NCI-H2107 treated with DMSO at 0.1 percent for 48 hours (cell line): ENCODE measurements around the gene VSTM2B.

ENCODE experiments used
- DNase-seq: peaks from one replicate; lab custom pipeline; 2025; ENCODE audit not compliant: unreplicated experiment; lab: John Stamatoyannopoulos, UW

Gene VSTM2B

GRCh38 chr19:29515233-29515619, 10.6 kb upstream of the VSTM2B start:
- no peak for DNase-seq

- no peak for DNase-seq
These were observed 10.0 kb upstream of the VSTM2B start for GRCh38 chr19:29515706-29516357.

GRCh38 chr19:29516358-29516725, 9.5 kb upstream of the VSTM2B start:
- DNase-seq = no peak

DNA sequence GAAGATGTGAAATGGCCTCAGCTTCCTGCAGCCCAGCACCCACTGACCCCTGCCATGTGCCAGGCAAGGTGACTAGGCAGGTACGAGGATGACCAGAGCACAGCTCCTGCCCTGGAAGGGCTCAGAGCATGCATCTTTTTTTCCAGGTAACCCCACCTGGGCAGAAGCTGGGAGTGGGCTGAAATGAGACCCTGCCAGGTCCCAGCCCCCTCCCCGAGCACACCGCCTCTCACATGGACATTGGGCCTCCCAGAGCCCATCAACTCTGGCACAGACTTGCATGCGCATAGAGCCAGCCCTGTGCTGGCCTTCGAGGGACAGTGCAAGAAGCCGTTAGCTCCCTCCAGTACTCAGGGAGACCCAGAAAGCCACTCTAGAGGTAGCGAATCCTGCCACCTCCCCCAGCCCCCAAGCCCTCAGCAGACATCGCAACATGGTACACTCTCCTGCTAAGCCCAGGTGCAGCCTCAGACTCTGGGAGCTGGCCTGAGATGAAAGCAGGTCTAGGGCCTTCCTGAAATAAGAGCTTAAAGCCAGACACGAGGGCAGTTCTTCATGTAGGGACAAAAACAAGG, 8.9 kb upstream of the VSTM2B start:
- no peak for DNase-seq

- no peak for DNase-seq
These were observed 8.4 kb upstream of the VSTM2B start for GRCh38 chr19:29517412-29517811.

GRCh38 chr19:29517946-29518345, 7.8 kb upstream of the VSTM2B start:
- no peak for DNase-seq

DNA sequence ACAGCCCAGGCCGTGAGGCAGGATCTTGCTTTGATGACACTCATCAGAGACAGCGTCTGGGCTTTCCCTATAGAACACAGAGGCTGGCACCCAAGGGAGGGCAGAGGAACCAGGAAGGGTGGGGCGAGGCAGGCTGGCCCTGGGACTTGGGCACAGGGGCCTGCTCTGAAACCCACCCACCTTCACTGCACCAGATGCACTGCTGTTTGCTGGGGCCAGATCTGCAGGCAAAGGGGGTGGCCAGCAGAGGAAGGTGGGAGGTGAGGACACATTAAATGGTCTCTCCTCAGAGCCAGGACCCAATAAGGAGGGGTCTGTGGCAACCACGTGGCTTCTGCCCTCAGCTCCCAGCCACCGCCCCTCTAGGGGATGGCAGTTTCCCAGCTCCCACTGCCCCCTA, 6.6 kb upstream of the VSTM2B start:
- DNase-seq = no peak

DNA sequence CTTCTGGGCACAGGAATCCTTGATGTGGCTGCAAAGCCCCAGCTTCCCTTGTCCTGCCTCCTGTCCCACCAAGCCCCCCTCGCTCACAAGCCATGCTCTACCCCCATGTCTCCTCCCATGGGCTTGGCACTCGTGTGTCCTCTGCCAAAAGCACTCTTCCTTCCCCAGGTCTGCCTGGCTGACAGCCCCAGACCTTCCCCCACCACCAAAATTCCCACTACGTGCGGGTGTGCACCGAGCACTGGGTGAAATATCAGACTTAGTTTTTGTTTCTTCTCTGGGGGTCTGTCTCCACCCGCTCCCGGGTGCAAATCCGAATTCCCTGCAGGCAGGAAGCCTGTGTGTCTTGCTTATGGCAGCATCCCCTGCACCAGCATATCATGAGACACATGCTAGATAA, 5.9 kb upstream of the VSTM2B start:
- DNase-seq = no peak

DNA sequence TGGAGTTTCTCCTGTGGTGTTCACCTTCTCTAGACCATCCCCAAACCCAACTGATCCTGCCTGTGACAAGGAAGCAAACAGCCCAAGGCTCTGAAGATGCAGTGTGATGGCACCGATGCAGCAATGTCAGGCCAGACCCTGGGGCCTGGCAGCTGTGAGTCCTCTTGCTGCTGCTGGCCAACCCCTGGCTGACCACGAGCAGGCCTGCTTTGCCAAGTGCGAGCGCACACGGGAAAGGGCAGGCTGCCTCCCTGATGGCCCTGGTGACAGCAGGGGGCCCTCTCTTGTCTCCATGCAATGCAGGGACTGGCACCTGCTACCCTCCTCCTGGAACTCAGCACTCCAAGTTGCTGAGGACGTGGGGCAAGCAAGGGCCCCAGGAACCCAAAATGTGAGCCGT, 5.4 kb upstream of the VSTM2B start:
- DNase-seq = no peak

DNA sequence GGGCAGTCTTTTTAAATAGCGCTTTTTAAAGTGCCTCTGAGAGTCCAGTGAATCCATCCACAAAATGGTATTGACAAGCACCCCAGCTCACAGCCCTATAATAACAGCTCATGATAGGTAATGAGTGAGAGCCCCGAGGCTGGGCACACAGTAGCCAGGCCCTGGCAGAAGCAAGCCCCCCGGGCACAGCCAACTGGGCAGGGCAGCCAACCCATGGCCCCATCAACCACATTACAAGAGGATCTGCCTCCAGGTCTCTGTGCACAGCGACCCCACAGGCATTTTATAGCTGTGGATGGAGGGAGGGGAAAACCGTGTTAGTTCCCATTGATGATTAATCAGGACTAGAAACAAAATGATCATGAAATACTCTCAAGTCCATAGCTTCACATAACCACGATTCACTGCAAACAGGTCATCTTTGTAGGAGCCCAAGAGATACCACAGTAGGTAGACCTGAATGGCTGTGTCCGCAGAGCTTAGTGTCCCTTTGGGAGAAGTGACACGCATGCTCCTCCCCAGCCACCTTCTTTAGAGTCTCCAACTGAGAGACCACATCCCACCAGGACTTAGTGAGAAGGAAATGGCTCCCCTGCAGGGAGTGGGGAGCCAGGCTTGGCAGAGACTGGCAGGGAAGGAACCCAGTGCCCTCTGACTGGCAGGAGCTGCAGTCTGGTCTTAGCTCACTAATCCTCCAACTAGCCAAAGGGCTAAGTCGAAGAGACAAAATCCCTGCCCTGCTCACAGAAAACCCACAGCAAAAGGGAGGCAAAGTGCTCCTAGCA, 4.3 kb upstream of the VSTM2B start:
- no peak for DNase-seq

- DNase-seq = no peak
These were observed 2.2 kb upstream of the VSTM2B start for GRCh38 chr19:29523568-29523967.

- no peak for DNase-seq
These were observed 1.4 kb upstream of the VSTM2B start for GRCh38 chr19:29524201-29524911.

- no peak for DNase-seq
These were observed 622 bp upstream of the VSTM2B start for GRCh38 chr19:29524912-29525831.

GRCh38 chr19:29526730-29527499, 1.1 kb downstream of the VSTM2B start:
- DNase-seq = no peak

GRCh38 chr19:29527500-29528328, 1.9 kb downstream of the VSTM2B start:
- DNase-seq = no peak

DNA sequence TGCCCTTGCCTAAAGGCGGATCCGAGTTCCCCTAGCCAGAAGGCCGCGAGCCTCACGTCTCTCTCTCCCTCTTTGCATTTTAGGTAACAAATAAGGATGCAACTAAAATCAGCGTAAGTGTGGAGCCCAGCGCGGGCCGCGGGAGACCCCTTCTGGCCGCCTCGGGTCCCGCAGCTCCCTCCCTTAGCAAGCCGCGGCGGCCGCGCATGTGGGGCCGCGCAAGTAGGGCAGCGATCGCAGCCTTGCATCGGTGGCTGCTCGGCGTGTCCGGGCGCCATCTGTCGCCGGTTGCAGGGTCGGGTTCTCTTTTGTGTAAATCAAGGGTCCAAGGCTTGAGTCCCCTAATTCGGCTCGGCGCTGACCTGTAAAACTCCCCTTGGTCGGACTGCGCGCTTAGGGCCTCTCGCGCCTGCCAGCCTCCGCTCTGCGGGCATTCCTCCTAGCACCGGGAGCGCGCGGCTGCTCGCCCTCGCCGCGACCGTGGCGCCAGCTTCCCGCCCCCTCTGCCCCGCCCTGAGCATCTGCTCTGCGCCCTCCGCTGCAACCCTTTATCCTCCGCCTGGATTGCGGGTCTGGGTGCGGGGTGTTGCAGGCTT, 2.7 kb downstream of the VSTM2B start:
- peak; percentile 36 for DNase-seq

- no peak for DNase-seq
These were observed 3.3 kb downstream of the VSTM2B start for GRCh38 chr19:29528946-29529645.
